GM23338 (cell line): Measurements from ENCODE around the gene VEGFC. TPM values are rescaled to one million over a fixed set of nuclear protein-coding genes. Genes with fewer than 3 reads are reported as not detected.

Experiments used
- ATAC-seq: fragments of 200-7000 bp; cut with Tn5 transposase; 3 replicates; pipeline ENCODE4 v1.9.1; 2020
- DNase-seq: peaks from one replicate; pipeline ENCODE4 v3.0.0-alpha.2; 2015; ENCODE audit warnings: low spot score
- H2AFZ ChIP-seq: fragments of 200-600 bp; sonication (generic); 2 replicates; pipeline ENCODE4 v1.8.0; 2016; ENCODE audit warnings: antibody characterized with exemption, mild to moderate bottlenecking, moderate library complexity
- H3F3A ChIP-seq: fragments of 200-600 bp; sonication (generic); replicated peaks from 2 replicates; pipeline ENCODE4 v1.8.0; 2017; ENCODE audit warnings: antibody characterized with exemption, mixed run types, low read depth
- H3K27ac ChIP-seq: fragments of 200-600 bp; sonication (generic); 2 replicates; pipeline ENCODE4 v1.6.1; 2016; ENCODE audit warnings: low read depth
- H3K27me3 ChIP-seq: fragments of 200-600 bp; sonication (generic); 2 replicates; pipeline ENCODE4 v1.8.0; 2016; ENCODE audit warnings: mild to moderate bottlenecking, mixed run types, moderate library complexity; ENCODE audit not compliant: insufficient read depth
- H3K36me3 ChIP-seq: fragments of 200-600 bp; sonication (generic); 2 replicates; pipeline ENCODE4 v1.8.0; 2016; ENCODE audit warnings: mild to moderate bottlenecking; ENCODE audit not compliant: insufficient read depth
- H3K4me1 ChIP-seq: fragments of 200-600 bp; sonication (generic); 2 replicates; pipeline ENCODE4 v1.8.0; 2016; ENCODE audit warnings: mild to moderate bottlenecking, moderate library complexity; ENCODE audit not compliant: insufficient read depth
- H3K4me2 ChIP-seq: fragments of 200-600 bp; sonication (generic); 2 replicates; pipeline ENCODE4 v1.7.1; 2017; ENCODE audit warnings: mixed run types
- H3K4me3 ChIP-seq: fragments of 200-600 bp; sonication (generic); 2 replicates; pipeline ENCODE4 v1.6.1; 2016; ENCODE audit warnings: mixed run types
- H3K79me2 ChIP-seq: fragments of 200-600 bp; sonication (generic); replicated peaks from 2 replicates; pipeline ENCODE4 v1.8.0; 2017; ENCODE audit warnings: mild to moderate bottlenecking; ENCODE audit not compliant: insufficient read depth
- H3K9me2 ChIP-seq: fragments of 200-600 bp; sonication (generic); 2 replicates; pipeline ENCODE4 v1.8.0; 2017; ENCODE audit not compliant: insufficient read depth
- H4K20me1 ChIP-seq: fragments of 200-600 bp; sonication (generic); replicated peaks from 2 replicates; pipeline ENCODE4 v1.8.0; 2017; ENCODE audit warnings: mild to moderate bottlenecking; ENCODE audit not compliant: insufficient read depth
- H3K27ac Mint-ChIP-seq: 2 replicates; pipeline ENCODE4 v1.8.0; 2020; ENCODE audit warnings: inconsistent platforms, mild to moderate bottlenecking, moderate library complexity, mixed read lengths
- H3K27me3 Mint-ChIP-seq: 3 replicates; pipeline ENCODE4 v1.8.0; 2022; ENCODE audit warnings: low read depth, mild to moderate bottlenecking, moderate library complexity, mixed read lengths, inconsistent platforms; ENCODE audit not compliant: insufficient read depth, poor library complexity
- H3K36me3 Mint-ChIP-seq: 3 replicates; pipeline ENCODE4 v1.8.0; 2021; ENCODE audit warnings: low read depth, mild to moderate bottlenecking, inconsistent platforms, moderate library complexity, mixed read lengths
- H3K4me1 Mint-ChIP-seq: 3 replicates; pipeline ENCODE4 v1.8.0; 2020; ENCODE audit warnings: mild to moderate bottlenecking, inconsistent platforms, mixed read lengths
- H3K4me3 Mint-ChIP-seq: 3 replicates; pipeline ENCODE4 v1.8.0; 2021; ENCODE audit warnings: moderate library complexity, mild to moderate bottlenecking, inconsistent platforms, mixed read lengths
- H3K9me3 Mint-ChIP-seq: 3 replicates; pipeline ENCODE4 v1.8.0; 2020; ENCODE audit warnings: moderate library complexity, mild to moderate bottlenecking, inconsistent platforms, mixed read lengths
- CREB1 ChIP-seq: fragments of 250-450 bp; sonication (Bioruptor Pico); IDR thresholded peaks from 2 replicates; pipeline ENCODE4 v1.5.0; 2020; ENCODE audit warnings: low read depth, mild to moderate bottlenecking, moderate library complexity
- CTCF ChIP-seq, 2 experiments: fragments of 200-600 bp in 1 of 2; sonication (generic) in 1 of 2; conservative IDR thresholded peaks; 2 replicates each; pipeline versions ENCODE4 v1.5.1 to v1.6.1; 2016 to 2017; ENCODE audit warnings: antibody characterized with exemption in 2 of 2, low read depth in 2 of 2, mild to moderate bottlenecking in 2 of 2, moderate library complexity in 1 of 2
- ETS1 ChIP-seq: IDR thresholded peaks from 2 replicates; pipeline ENCODE4 v1.6.1; 2016; ENCODE audit warnings: antibody characterized with exemption
- EZH2 ChIP-seq: fragments of 200-600 bp; sonication (generic); IDR thresholded peaks from one replicate; pipeline ENCODE4 v1.8.0; 2017; ENCODE audit warnings: antibody characterized with exemption, mild to moderate bottlenecking, low read depth; ENCODE audit not compliant: unreplicated experiment
- EZH2phosphoT487 ChIP-seq: fragments of 200-600 bp; sonication (generic); IDR thresholded peaks from one replicate; pipeline ENCODE4 v1.8.1; 2018; ENCODE audit warnings: antibody characterized with exemption; ENCODE audit not compliant: unreplicated experiment
- JUNB ChIP-seq: IDR thresholded peaks from one replicate; pipeline ENCODE4 v1.6.1; 2016; ENCODE audit warnings: antibody characterized with exemption; ENCODE audit not compliant: unreplicated experiment
- NANOG ChIP-seq: IDR thresholded peaks from 2 replicates; pipeline ENCODE4 v1.6.1; 2016; ENCODE audit warnings: antibody characterized with exemption, borderline replicate concordance
- POLR2AphosphoS5 ChIP-seq: IDR thresholded peaks from 2 replicates; pipeline ENCODE4 v1.6.1; 2016; ENCODE audit warnings: antibody characterized with exemption, low read depth
- REST ChIP-seq: IDR thresholded peaks from one replicate; pipeline ENCODE4 v1.6.1; 2018; ENCODE audit warnings: antibody characterized with exemption; ENCODE audit not compliant: unreplicated experiment
- ZNF114 ChIP-seq: fragments of 250-450 bp; sonication (Bioruptor Pico); IDR thresholded peaks from 2 replicates; pipeline ENCODE4 v1.5.0; 2020; ENCODE audit warnings: mild to moderate bottlenecking, moderate library complexity
- ZNF331 ChIP-seq: fragments of 250-450 bp; sonication (Bioruptor Pico); IDR thresholded peaks from 2 replicates; pipeline ENCODE4 v1.5.0; 2020; ENCODE audit warnings: low read depth, mild to moderate bottlenecking, moderate library complexity
- polyA plus RNA-seq: library from polyadenylated mRNA; unstranded; fragments of >200 nt; fragmentation: Nextera tagmentation; extraction: Ambion mirVana; gene quantifications from 2 replicates; pipeline ENCODE4 v1.2.1, GENCODE V29; 2016
- total RNA-seq: library from RNA; depleted of rRNA; stranded (reverse); fragments of >200 nt; shearing (Covaris generic); gene quantifications from 2 replicates; pipeline ENCODE4 v1.2.3, GENCODE V29; 2014

The VEGFC gene
- total and polyA plus RNA-seq, 2 experiments from 2014 or later, result 0.87 to 1.1 TPM

- Histone ChIP-seq H3K27ac (no peak overlapping the region), H3F3A (no peaks in the 10 kb centered on the region), H3K4me3 (no peak overlapping the region), H3K9me2 (no peaks in the 10 kb centered on the region), H3K27me3 (no peaks in the 10 kb centered on the region), H2AFZ (no peak overlapping the region), H3K79me2 (no peaks in the 10 kb centered on the region), H3K4me2 (no peak overlapping the region), H4K20me1 (no peaks in the 10 kb centered on the region), H3K4me1 (no peaks in the 10 kb centered on the region), H3K36me3 (no peaks in the 10 kb centered on the region)
- H3K27ac Mint-ChIP-seq, result no peak overlapping the region
- H3K36me3 Mint-ChIP-seq, result no peaks in the 10 kb centered on the region
- no peaks in the 10 kb centered on the region for H3K27me3 Mint-ChIP-seq
- DNase-seq, result no peak
- no peaks in the 10 kb centered on the region for H3K4me1 Mint-ChIP-seq
- H3K4me3 Mint-ChIP-seq, result no peak overlapping the region
- no peak for ATAC-seq
- peaks cover 7% of the 10 kb centered on the region; the same call in 2 of the 3 replicates for H3K9me3 Mint-ChIP-seq
- TF ChIP-seq POLR2AphosphoS5 (no peak), JUNB (no peak), NANOG (no peak), EZH2 (no peak), CTCF (conservative IDR thresholded peaks at IDR 0.05; ENCODE audit: low read depth in 2 of 2) (no peak), ETS1 (no peak), ZNF331 (no peak), EZH2phosphoT487 (no peak)
Observed at GRCh38 chr4:176824645-176825366, 32.1 kb upstream of the VEGFC start.

GRCh38 chr4:176818531-176818930 lies 25.8 kb upstream of the VEGFC start:
- no peak overlapping the region for H3K4me2 ChIP-seq
- no peaks in the 10 kb centered on the region for H3K79me2 ChIP-seq
- H4K20me1 ChIP-seq, result no peaks in the 10 kb centered on the region
- no peak overlapping the region for H3K27ac Mint-ChIP-seq
- H3K36me3 ChIP-seq, result no peaks in the 10 kb centered on the region
- H3K36me3 Mint-ChIP-seq, result no peaks in the 10 kb centered on the region
- H3K9me2 ChIP-seq, result no peaks in the 10 kb centered on the region
- H3K27me3 ChIP-seq, result no peaks in the 10 kb centered on the region
- H3K27me3 Mint-ChIP-seq, result no peaks in the 10 kb centered on the region
- no peak overlapping the region for H3K4me3 Mint-ChIP-seq
- H3K27ac ChIP-seq, result no peak overlapping the region
- H2AFZ ChIP-seq, result no peak overlapping the region
- 0 out of 2 replicates have a peak, but pooled peaks cover 7% of the 10 kb centered on the region for H3K4me1 ChIP-seq
- H3K4me3 ChIP-seq, result no peak overlapping the region
- DNase-seq (no peak), ATAC-seq (no peak)
- H3K4me1 Mint-ChIP-seq, result peaks cover 7% of the 10 kb centered on the region; the same call in 2 of the 3 replicates
- no peaks in the 10 kb centered on the region for H3F3A ChIP-seq
- H3K9me3 Mint-ChIP-seq, result no peaks in the 10 kb centered on the region
- no peak for TF ChIP-seq NANOG
- TF ChIP-seq POLR2AphosphoS5, result no peak
- no peak for TF ChIP-seq CREB1 (CRISPR knock-in tag)
- TF ChIP-seq CTCF (conservative IDR thresholded peaks at IDR 0.05; ENCODE audit: low read depth in 2 of 2), result no peak
- no peak for TF ChIP-seq REST
- no peak for TF ChIP-seq ZNF114 (CRISPR knock-in tag)
